ENCODE results near the gene MAST4.

Gene MAST4

DNA sequence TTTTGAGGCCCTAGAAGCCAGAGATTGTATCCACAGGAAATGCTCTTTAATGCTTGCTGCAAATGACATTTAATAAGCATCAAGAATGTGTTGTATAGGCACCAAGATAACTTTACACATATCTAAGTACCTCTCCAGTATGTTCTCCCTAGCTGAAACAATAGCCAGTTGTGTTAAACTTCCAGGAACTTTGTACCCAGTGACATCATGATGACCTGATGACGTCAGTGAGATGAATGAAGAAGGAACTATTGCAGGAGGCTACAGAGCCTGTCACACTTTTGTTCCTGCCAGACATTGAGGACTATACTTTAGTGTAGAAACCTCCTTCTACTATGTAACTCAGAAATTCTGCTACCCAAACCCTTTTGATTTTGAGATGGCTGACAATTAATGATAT is 470.6 kb downstream of the MAST4 start:
- 71% methylated on average over 1 of the region's 1 CpG for WGBS
- H3K36me3 ChIP-seq (ENCODE audit: control insufficient read depth in 1 of 2, insufficient read depth in 2 of 2, low read depth in 1 of 2, low read length in 2 of 2), result peaks cover 0 to 28% of the 10 kb centered on the region in 2 experiments
- no peak overlapping the region for H3K4me3 ChIP-seq (ENCODE audit: insufficient read depth in 1 of 2, low read depth in 1 of 2, low read length in 2 of 2)
- no peak overlapping the region for H4K8ac ChIP-seq (ENCODE audit: low read length)
- H2AFZ ChIP-seq (ENCODE audit: low read depth, low read length), result no peak overlapping the region
- H2BK120ac ChIP-seq (ENCODE audit: low read depth, low read length), result no peak overlapping the region
- H3K4me2 ChIP-seq (ENCODE audit: low read length, poor library complexity, severe bottlenecking), result no peak overlapping the region
- DNase-seq, result no peak
- no peaks in the 10 kb centered on the region for H3K9me3 ChIP-seq (ENCODE audit: control insufficient read depth, low read length)
- no peak overlapping the region for H2BK12ac ChIP-seq (ENCODE audit: low read length in 2 of 2)
- H3K18ac ChIP-seq (ENCODE audit: low read depth in 1 of 2, low read length in 2 of 2), result no peak overlapping the region
- H3K23ac ChIP-seq (ENCODE audit: low read length in 2 of 2), result no peak overlapping the region
- no peak overlapping the region for H2BK5ac ChIP-seq (ENCODE audit: low read depth, low read length, poor library complexity, severe bottlenecking)
- H2AK5ac ChIP-seq (ENCODE audit: low read length, severe bottlenecking), result no peak overlapping the region
- H3K14ac ChIP-seq (ENCODE audit: low read length in 2 of 2), result no peak overlapping the region
- H2BK15ac ChIP-seq (ENCODE audit: low read depth, poor library complexity, severe bottlenecking), result no peak overlapping the region
- H3K4me1 ChIP-seq (ENCODE audit: control insufficient read depth, insufficient read depth, low read depth, low read length), result no peaks in the 10 kb centered on the region
- H3K79me1 ChIP-seq (replicated peaks; ENCODE audit: low read length, poor library complexity, severe bottlenecking), result peaks cover 24% of the 10 kb centered on the region
- H3K27me3 ChIP-seq (ENCODE audit: control insufficient read depth in 1 of 2, insufficient read depth in 1 of 2, low read length in 2 of 2), result no peaks in the 10 kb centered on the region
- H4K91ac ChIP-seq (ENCODE audit: low read length), result no peak overlapping the region
- no peak overlapping the region for H3K27ac ChIP-seq (ENCODE audit: low read length, poor library complexity, severe bottlenecking)
- H3K4ac ChIP-seq (ENCODE audit: low read depth in 1 of 2, low read length in 2 of 2), result no peak overlapping the region
- no peak overlapping the region for H3K9ac ChIP-seq (ENCODE audit: low read length)

- H3K4me1 ChIP-seq (ENCODE audit: control insufficient read depth, insufficient read depth, low read depth, low read length), result no peaks in the 10 kb centered on the region
- no peaks in the 10 kb centered on the region for H3K27me3 ChIP-seq (ENCODE audit: control insufficient read depth in 1 of 2, insufficient read depth in 1 of 2, low read length in 2 of 2)
- no peaks in the 10 kb centered on the region for H3K9me3 ChIP-seq (ENCODE audit: control insufficient read depth, low read length)
- 89% methylated on average over 3 of the region's 3 CpGs for WGBS
- peaks cover 19% of the 10 kb centered on the region for H3K79me1 ChIP-seq (replicated peaks; ENCODE audit: low read length, poor library complexity, severe bottlenecking)
- H4K91ac ChIP-seq (ENCODE audit: low read length), result no peak overlapping the region
- H2BK12ac ChIP-seq (ENCODE audit: low read length in 2 of 2), result no peak overlapping the region
- DNase-seq, result no peak
- H3K4me3 ChIP-seq (ENCODE audit: insufficient read depth in 1 of 2, low read depth in 1 of 2, low read length in 2 of 2), result no peak overlapping the region
- no peak overlapping the region for H4K8ac ChIP-seq (ENCODE audit: low read length)
- H2BK5ac ChIP-seq (ENCODE audit: low read depth, low read length, poor library complexity, severe bottlenecking), result no peak overlapping the region
- H3K14ac ChIP-seq (ENCODE audit: low read length in 2 of 2), result no peak overlapping the region
- H2BK120ac ChIP-seq (ENCODE audit: low read depth, low read length), result no peak overlapping the region
- H2AK5ac ChIP-seq (ENCODE audit: low read length, severe bottlenecking), result no peak overlapping the region
- H3K36me3 ChIP-seq (ENCODE audit: control insufficient read depth in 1 of 2, insufficient read depth in 2 of 2, low read depth in 1 of 2, low read length in 2 of 2), result peaks cover 0 to 18% of the 10 kb centered on the region in 2 experiments
- no peak overlapping the region for H3K27ac ChIP-seq (ENCODE audit: low read length, poor library complexity, severe bottlenecking)
- no peak overlapping the region for H3K23ac ChIP-seq (ENCODE audit: low read length in 2 of 2)
- no peak overlapping the region for H2BK15ac ChIP-seq (ENCODE audit: low read depth, poor library complexity, severe bottlenecking)
- H3K4me2 ChIP-seq (ENCODE audit: low read length, poor library complexity, severe bottlenecking), result no peak overlapping the region
- no peak overlapping the region for H2AFZ ChIP-seq (ENCODE audit: low read depth, low read length)
- H3K18ac ChIP-seq (ENCODE audit: low read depth in 1 of 2, low read length in 2 of 2), result no peak overlapping the region
- no peak overlapping the region for H3K9ac ChIP-seq (ENCODE audit: low read length)
- no peak overlapping the region for H3K4ac ChIP-seq (ENCODE audit: low read depth in 1 of 2, low read length in 2 of 2)
Measured at GRCh38 chr5:67073045-67073680, 477.0 kb downstream of the MAST4 start.

DNA sequence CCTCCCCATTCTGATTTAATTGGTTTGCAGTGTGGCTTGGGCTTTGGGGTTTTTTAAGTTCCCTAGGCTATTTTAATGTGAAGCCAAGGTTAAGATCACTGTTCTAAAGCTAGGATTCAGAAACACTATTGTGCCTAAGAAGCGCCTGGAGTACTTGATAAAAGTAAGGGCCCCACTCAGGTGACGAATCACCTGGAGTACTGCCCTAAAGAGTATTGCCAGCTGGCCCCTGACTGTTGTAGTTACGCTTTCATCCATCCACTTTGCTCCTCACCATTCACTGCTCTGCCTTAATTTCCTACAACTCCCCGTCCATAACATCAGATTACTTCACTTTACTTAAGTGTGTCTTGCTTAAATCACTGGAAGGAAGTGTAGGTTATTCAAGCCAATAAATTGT is 481.1 kb downstream of the MAST4 start:
- Histone ChIP-seq H3K4me1 (ENCODE audit: control insufficient read depth, insufficient read depth, low read depth, low read length) (no peaks in the 10 kb centered on the region), H2AK5ac (ENCODE audit: low read length, severe bottlenecking) (no peak overlapping the region), H2AFZ (ENCODE audit: low read depth, low read length) (no peak overlapping the region), H2BK15ac (ENCODE audit: low read depth, poor library complexity, severe bottlenecking) (no peak overlapping the region), H3K79me1 (replicated peaks; ENCODE audit: low read length, poor library complexity, severe bottlenecking) (peaks cover 12% of the 10 kb centered on the region), H3K36me3 (ENCODE audit: control insufficient read depth in 1 of 2, insufficient read depth in 2 of 2, low read depth in 1 of 2, low read length in 2 of 2) (peaks cover 0 to 15% of the 10 kb centered on the region in 2 experiments), H3K4me3 (ENCODE audit: insufficient read depth in 1 of 2, low read depth in 1 of 2, low read length in 2 of 2) (no peak overlapping the region), H2BK120ac (ENCODE audit: low read depth, low read length) (no peak overlapping the region), H4K91ac (ENCODE audit: low read length) (no peak overlapping the region), H3K4me2 (ENCODE audit: low read length, poor library complexity, severe bottlenecking) (no peak overlapping the region), H4K8ac (ENCODE audit: low read length) (no peak overlapping the region), H3K23ac (ENCODE audit: low read length in 2 of 2) (no peak overlapping the region), H3K18ac (ENCODE audit: low read depth in 1 of 2, low read length in 2 of 2) (no peak overlapping the region), H2BK12ac (ENCODE audit: low read length in 2 of 2) (no peak overlapping the region), H3K27ac (ENCODE audit: low read length, poor library complexity, severe bottlenecking) (no peak overlapping the region), H3K9me3 (ENCODE audit: control insufficient read depth, low read length) (no peaks in the 10 kb centered on the region), H3K9ac (ENCODE audit: low read length) (no peak overlapping the region), H3K27me3 (ENCODE audit: control insufficient read depth in 1 of 2, insufficient read depth in 1 of 2, low read length in 2 of 2) (no peaks in the 10 kb centered on the region), H3K4ac (ENCODE audit: low read depth in 1 of 2, low read length in 2 of 2) (no peak overlapping the region), H3K14ac (ENCODE audit: low read length in 2 of 2) (no peak overlapping the region), H2BK5ac (ENCODE audit: low read depth, low read length, poor library complexity, severe bottlenecking) (no peak overlapping the region)
- WGBS, result 94% methylated on average over 3 of the region's 4 CpGs
- no peak for DNase-seq

- Histone ChIP-seq H3K4me1 (ENCODE audit: control insufficient read depth, insufficient read depth, low read depth, low read length) (no peaks in the 10 kb centered on the region), H3K36me3 (ENCODE audit: control insufficient read depth in 1 of 2, insufficient read depth in 2 of 2, low read depth in 1 of 2, low read length in 2 of 2) (peaks cover 0 to 15% of the 10 kb centered on the region in 2 experiments), H4K8ac (ENCODE audit: low read length) (no peak overlapping the region), H3K27me3 (ENCODE audit: control insufficient read depth in 1 of 2, insufficient read depth in 1 of 2, low read length in 2 of 2) (no peaks in the 10 kb centered on the region), H3K4me2 (ENCODE audit: low read length, poor library complexity, severe bottlenecking) (no peak overlapping the region), H4K91ac (ENCODE audit: low read length) (no peak overlapping the region), H3K9me3 (ENCODE audit: control insufficient read depth, low read length) (no peaks in the 10 kb centered on the region), H2AK5ac (ENCODE audit: low read length, severe bottlenecking) (no peak overlapping the region), H3K27ac (ENCODE audit: low read length, poor library complexity, severe bottlenecking) (no peak overlapping the region), H3K18ac (ENCODE audit: low read depth in 1 of 2, low read length in 2 of 2) (no peak overlapping the region), H2BK12ac (ENCODE audit: low read length in 2 of 2) (no peak overlapping the region), H3K9ac (ENCODE audit: low read length) (no peak overlapping the region), H3K79me1 (replicated peaks; ENCODE audit: low read length, poor library complexity, severe bottlenecking) (peaks cover 14% of the 10 kb centered on the region), H2BK15ac (ENCODE audit: low read depth, poor library complexity, severe bottlenecking) (no peak overlapping the region), H2AFZ (ENCODE audit: low read depth, low read length) (no peak overlapping the region), H2BK5ac (ENCODE audit: low read depth, low read length, poor library complexity, severe bottlenecking) (no peak overlapping the region), H3K14ac (ENCODE audit: low read length in 2 of 2) (no peak overlapping the region), H3K4ac (ENCODE audit: low read depth in 1 of 2, low read length in 2 of 2) (no peak overlapping the region), H2BK120ac (ENCODE audit: low read depth, low read length) (no peak overlapping the region), H3K23ac (ENCODE audit: low read length in 2 of 2) (no peak overlapping the region), H3K4me3 (ENCODE audit: insufficient read depth in 1 of 2, low read depth in 1 of 2, low read length in 2 of 2) (no peak overlapping the region)
- 98% methylated on average over 2 of the region's 2 CpGs for WGBS
- DNase-seq, result no peak
Measured at GRCh38 chr5:67081261-67081660, 485.1 kb downstream of the MAST4 start.
